HG03439 (cell line): ENCODE data around the gene TBL1X.

Source experiments
- ATAC-seq: cut with Tn5 transposase; IDR thresholded peaks from one replicate; pipeline ENCODE4 v1.9.1; 2021; ENCODE audit warnings: mild to moderate bottlenecking, moderate library complexity; ENCODE audit not compliant: unreplicated experiment

The TBL1X gene

DNA sequence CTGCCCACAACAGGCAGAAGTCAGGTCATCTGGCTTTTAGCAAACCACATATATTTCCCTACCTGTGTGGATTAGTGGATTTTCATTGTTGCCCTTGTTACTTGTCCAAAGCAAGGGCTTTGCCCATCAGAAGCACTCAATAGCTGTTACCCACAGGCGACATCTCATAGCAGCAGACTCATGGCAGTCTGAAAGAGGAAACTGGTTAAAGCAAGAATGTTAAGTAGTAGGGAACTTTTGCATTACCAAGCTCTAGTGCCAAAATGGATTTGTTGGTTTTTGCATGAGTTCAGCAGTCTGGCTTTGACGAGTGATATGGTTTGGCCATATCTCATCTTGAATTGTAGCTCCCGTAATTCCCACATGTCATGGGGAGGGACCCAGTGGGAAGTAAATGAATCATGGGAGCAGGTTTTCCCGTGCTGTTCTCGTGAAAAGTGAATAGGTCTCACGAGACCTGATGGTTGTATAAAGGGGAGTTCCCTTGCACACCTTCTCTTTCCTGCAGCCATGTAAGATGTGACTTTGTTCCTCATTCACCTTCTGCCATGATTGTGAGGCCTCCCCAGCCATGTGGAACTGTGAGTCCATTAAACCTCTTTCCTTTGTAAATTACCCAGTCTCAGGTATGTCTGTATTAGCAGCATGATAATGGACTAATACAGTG lies 192.9 kb downstream of the TBL1X start:
- ATAC-seq = no peak

GRCh38 chrX:9658409-9658808 lies 193.6 kb downstream of the TBL1X start:
- no peak for ATAC-seq

GRCh38 chrX:9659571-9660195 lies 194.8 kb downstream of the TBL1X start:
- no peak for ATAC-seq

DNA sequence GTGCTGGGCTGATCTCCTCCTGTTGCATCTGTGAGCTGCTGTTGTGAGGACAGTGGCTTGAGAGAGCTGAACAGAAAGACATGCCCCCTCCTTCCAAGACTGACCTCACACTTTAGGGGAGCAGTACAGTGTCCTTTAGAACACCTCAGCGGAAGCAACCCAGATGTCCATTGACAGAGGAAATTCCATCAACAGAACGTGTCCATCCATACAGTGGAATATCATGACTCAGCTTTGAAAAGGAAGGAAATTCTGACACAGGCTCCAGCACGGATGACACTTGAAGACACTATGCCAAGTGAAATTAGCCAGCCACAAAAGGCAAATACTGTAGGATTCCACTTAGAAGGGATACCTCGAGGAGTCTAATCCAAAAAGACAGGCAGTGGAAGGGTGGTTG lies 197.3 kb downstream of the TBL1X start:
- no peak for ATAC-seq

DNA sequence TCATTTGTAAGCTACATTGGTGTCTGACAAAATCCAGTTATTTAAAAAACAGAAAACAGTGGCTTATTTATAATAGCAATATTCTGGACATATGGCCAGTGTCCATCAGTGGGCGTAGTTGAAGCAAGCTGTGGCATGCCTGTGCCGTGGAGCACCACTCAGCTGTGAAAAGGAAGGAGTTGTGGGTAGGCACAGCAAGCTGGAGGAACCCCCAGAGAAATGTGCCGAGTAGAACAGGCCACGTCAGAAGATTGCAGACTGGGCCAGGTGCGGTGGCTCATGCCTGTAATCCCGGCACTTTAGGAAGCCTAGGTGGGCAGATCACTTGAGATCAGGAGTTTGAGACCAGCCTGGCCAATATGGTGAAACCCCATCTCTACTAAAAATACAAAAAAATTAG lies 198.4 kb downstream of the TBL1X start:
- no peak for ATAC-seq

DNA sequence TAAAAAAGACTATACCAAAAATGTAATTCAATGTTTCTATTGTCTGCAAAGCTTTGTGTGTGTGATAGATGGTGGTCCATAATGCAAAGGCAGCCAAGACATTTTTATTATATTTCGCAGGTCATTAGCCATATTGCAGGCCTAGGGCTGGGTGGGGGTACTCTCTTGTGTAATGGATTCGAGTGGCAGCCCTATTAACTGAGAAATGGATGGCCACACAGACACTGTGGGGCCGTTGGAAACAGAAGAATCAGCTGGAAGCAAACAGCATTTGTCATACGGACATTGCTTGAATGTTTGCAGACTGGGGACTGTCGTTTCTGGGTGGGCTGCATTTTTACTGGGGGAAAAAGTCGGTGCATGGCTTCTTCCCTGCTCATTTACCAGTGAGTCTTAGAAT lies 199.4 kb downstream of the TBL1X start:
- no peak for ATAC-seq

- ATAC-seq = no peak
Measured at GRCh38 chrX:9665113-9665512, 200.3 kb downstream of the TBL1X start.

GRCh38 chrX:9668537-9668936 lies 203.7 kb downstream of the TBL1X start:
- no peak for ATAC-seq

GRCh38 chrX:9670136-9670814 lies 205.4 kb downstream of the TBL1X start:
- no peak for ATAC-seq

DNA sequence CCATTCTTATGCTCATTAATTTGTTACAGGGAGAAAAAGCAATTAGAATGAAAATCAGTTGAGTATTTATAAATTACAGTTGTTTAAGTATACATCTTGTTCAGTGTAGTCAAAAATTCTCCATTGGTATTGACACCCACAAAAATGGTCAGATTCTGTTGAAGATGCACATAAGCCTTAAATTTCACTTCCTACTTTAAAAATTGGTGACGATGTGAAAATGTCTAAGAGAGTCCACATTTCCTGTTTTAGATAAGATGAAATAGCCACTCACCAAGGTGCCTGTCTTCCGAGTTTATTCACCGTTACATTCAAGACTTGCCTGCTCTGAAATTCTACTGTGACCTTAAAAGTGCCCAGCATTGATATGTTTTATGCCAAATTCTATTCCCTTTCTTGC lies 207.1 kb downstream of the TBL1X start:
- no peak for ATAC-seq

- no peak for ATAC-seq
Measured at GRCh38 chrX:9676306-9676705, 211.4 kb downstream of the TBL1X start.

- ATAC-seq = no peak
Measured at GRCh38 chrX:9676738-9677097, 211.9 kb downstream of the TBL1X start.

DNA sequence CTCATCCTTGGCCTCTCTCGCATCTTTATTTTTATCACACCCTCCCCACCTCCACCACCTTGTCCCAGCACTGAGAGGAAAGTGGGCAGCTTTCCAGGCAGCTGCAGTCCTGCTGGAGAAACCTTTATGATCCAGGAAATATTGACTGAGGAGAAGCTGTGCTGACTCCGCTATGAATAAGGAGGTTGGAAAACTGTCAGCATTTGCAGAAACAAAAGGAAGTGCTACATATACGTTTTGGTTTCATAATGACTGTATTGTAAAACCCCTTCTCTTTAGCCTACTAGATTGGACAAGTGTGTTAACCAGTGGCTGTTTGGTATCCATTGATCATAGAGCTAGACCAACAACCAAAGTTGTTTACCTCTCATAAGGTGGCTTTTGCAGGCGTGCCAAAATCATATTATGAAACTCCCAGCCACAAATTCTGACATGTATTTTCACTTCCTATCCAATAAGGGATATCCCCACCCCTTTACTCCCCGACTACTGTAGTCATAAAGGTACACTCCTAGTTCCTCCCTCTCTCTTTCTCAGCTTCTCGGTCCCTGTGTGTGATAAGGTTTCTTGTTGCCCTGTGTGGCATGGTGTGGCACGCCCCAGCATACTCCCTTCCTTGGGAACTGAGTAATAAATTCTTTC lies 212.4 kb downstream of the TBL1X start:
- peak; percentile 99 for ATAC-seq

DNA sequence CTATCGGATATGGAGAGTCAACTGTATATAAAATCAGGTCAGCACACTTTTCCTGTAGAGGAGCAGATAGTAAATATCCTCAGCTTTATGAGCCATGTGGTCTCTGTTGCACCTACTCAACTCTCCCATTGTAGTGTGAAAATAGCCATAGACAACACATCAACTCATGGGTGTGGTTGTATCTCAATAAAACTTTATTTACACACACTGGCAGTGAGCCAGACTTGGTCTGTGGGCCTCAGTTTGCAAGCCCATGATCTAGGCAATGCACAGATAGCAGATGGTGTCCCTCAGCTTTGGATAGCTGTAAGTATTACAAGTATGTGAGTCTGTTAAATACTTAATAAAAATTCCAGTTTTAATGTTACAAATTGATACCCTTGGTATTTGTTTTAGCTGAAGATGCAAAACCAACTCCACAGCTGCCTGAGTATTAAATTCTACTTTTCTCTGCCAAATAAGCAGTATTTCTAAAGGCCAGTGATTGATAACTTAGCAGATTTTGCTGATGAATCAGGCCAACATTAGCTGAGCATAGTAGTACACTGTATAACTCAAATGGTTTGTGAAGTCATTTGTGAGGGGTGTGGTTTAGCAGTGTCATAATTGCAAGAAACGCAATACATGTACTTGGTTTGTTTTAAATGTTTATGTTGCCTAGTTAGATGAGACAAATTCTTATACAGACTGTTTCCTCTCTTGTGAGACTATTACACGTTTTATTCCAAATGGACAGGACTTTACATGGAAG lies 213.5 kb downstream of the TBL1X start:
- ATAC-seq = no peak

- ATAC-seq = no peak
Measured at GRCh38 chrX:9681011-9681410, 216.2 kb downstream of the TBL1X start.

GRCh38 chrX:9681422-9681821 lies 216.6 kb downstream of the TBL1X start:
- ATAC-seq = no peak

GRCh38 chrX:9682456-9682855 lies 217.6 kb downstream of the TBL1X start:
- no peak for ATAC-seq

- no peak for ATAC-seq
Measured at GRCh38 chrX:9682861-9683260, 218.0 kb downstream of the TBL1X start.

DNA sequence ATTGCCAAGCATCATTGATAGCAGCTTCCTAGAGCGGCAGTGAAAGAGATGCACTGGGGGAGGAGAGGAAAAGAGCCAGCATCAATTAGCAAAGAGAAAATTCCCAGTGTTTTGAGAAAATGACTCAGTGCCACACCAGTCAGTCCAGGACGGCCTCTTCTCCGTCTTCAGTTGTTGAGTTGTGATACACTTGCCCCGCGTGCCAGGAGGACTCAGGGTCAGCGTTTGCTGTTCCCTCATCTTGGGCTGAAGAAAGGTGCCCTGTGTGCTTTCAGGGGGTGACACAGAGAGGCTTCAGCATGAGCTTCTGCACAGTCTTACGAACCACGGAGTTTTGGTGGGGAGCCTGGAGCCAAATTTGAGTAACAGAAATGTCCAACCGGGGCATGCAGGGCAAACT lies 218.5 kb downstream of the TBL1X start:
- ATAC-seq = no peak

DNA sequence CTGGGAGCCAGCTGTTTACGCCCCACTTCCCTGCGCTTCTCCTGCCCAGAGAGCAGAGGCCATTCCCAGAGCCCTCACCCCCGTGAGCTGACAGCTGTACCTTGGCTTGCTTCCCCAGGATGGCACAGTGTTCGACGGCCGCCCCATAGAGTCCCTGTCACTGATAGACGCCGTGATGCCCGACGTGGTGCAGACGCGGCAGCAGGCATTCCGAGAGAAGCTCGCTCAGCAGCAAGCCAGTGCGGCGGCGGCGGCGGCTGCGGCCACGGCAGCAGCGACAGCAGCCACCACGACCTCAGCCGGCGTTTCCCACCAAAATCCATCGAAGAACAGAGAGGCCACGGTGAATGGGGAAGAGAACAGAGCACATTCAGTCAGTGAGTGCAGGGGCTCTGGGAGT lies 223.0 kb downstream of the TBL1X start:
- ATAC-seq = no peak

DNA sequence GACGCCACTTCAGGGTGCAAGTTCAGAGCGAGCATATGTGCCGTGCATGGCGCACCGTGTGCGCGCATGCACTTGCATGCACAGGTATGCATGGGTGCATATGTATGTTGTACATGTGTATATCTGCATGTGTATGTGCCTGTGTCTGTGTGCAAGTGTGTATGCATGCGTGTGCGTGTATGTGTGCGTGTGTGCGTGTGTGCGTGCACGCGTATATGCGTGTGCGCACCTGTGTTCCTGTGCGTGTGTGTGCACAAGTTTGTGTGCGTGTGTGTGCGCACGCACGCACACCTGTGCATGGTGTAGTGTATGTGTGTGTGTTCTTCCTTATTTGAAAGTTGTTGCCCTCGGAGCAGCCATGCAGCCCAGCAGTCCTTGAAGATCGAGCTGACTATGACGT lies 224.0 kb downstream of the TBL1X start:
- no peak for ATAC-seq
